Motor neuron (in vitro differentiated cells): Measurements from ENCODE around the gene RHOU. TPM values are rescaled to one million over a fixed set of nuclear protein-coding genes. Genes with fewer than 3 reads are reported as not detected.
A peak's percentile ranks its signal among the peaks of the same experiment; 100 is the strongest.

Experiments
- ATAC-seq, 8 experiments: fragments of 200-7000 bp; cut with Tn5 transposase; replicated peaks in 6 of 8; 2 replicates each; pipeline ENCODE4 v1.8.0; 2021; ENCODE audit warnings: mild to moderate bottlenecking in 8 of 8, moderate library complexity in 8 of 8
- H3K27ac ChIP-seq, 2 donors: fragments of 250-450 bp; sonication (Bioruptor Pico); 2 replicates each; pipeline ENCODE4 v1.9.0; 2021; ENCODE audit warnings: antibody characterized with exemption in 2 of 2, mild to moderate bottlenecking in 2 of 2, moderate library complexity in 1 of 2
- H3K4me1 ChIP-seq, 2 donors: fragments of 250-450 bp; sonication (Bioruptor Pico); replicated peaks in 1 of 2; 2 replicates each; pipeline ENCODE4 v1.6.1; 2021; ENCODE audit warnings: antibody characterized with exemption in 2 of 2, mild to moderate bottlenecking in 2 of 2, moderate library complexity in 1 of 2
- H3K4me3 ChIP-seq, 5 donors: fragments of 250-450 bp; sonication (Bioruptor Pico); 2 replicates each; pipeline ENCODE4 v1.9.0; 2021; ENCODE audit warnings: antibody characterized with exemption in 5 of 5, mild to moderate bottlenecking in 5 of 5, moderate library complexity in 4 of 5
- WGBS, 10 experiments: fragments of 450-650 bp; shearing (Covaris generic); methylation state at CpG; one replicate each; pipeline ENCODE4 v1.0.0; 2022; 5-methylcytosine and 5-hydroxymethylcytosine counted together
- in situ Hi-C, 9 experiments: fragments of 400-800 bp; cut with MboI; loops; one replicate each; pipeline ENCODE4 v1.15.0; 2021; ENCODE audit warnings: low sequenced_read_pairs in 9 of 9, low pct_unique_long_range_greater_than_20kb in 2 of 9; ENCODE audit not compliant: unreplicated experiment in 9 of 9
- total RNA-seq, 8 experiments: library from RNA; unstranded; fragments of 300-600 nt; gene quantifications; 2 replicates each; pipeline versions ENCODE4 v1.2.3 to v1.2.4, GENCODE V29; 2022

RHOU gene
- total RNA-seq, 8 experiments from 2014 or later: 3.3 to 51.6 (median 21.2) TPM

GRCh38 chr1:228752675-228753265, 17.5 kb downstream of the RHOU start:
- H3K4me3 ChIP-seq: no peak overlapping the region
- H3K4me1 ChIP-seq: peaks cover 9 to 20% of the 10 kb centered on the region in 2 donors
- ATAC-seq: no peak
- in situ Hi-C loops: no loop called here
- no peak overlapping the region for H3K27ac ChIP-seq
- WGBS, 10 experiments: 22 to 100% (median 88%) methylated on average over 4 to 5 of the region's 5 CpGs

- in situ Hi-C loops: no loop called here
- Histone ChIP-seq H3K4me1 (peaks cover 9 to 20% of the 10 kb centered on the region in 2 donors), H3K4me3 (no peak overlapping the region), H3K27ac (no peak overlapping the region)
- 0 to 100% (median 92%) methylated on average over 1 of the region's 1 CpG; no CpG with 5 or more reads in 3 of the 10 experiments for WGBS, 10 experiments
- ATAC-seq: no peak
Observed at GRCh38 chr1:228753287-228753686, 18.0 kb downstream of the RHOU start.

- in situ Hi-C loops: no loop called here
- 0 to 63% (median 51%) methylated on average over 3 to 6 of the region's 6 CpGs for WGBS, 10 experiments
- Histone ChIP-seq H3K4me1 (peaks cover 9 to 20% of the 10 kb centered on the region in 2 donors), H3K27ac (no peak overlapping the region), H3K4me3 (no peak overlapping the region)
- ATAC-seq: no peak
Observed at GRCh38 chr1:228753786-228754360, 18.6 kb downstream of the RHOU start.

- in situ Hi-C loops: no loop called here
- H3K27ac ChIP-seq: no peak overlapping the region
- WGBS, 10 experiments: 0 to 89% (median 73%) methylated on average over 1 to 20 of the region's 28 CpGs; no CpG with 5 or more reads in 3 of the 10 experiments
- H3K4me1 ChIP-seq: peaks cover 9 to 20% of the 10 kb centered on the region in 2 donors
- peak in 3 of 8 experiments; percentile 24 to 45 (median 24) for ATAC-seq
- no peak overlapping the region for H3K4me3 ChIP-seq
Observed at GRCh38 chr1:228754646-228755268, 19.5 kb downstream of the RHOU start.

GRCh38 chr1:228755800-228756199, 20.5 kb downstream of the RHOU start:
- ATAC-seq: no peak
- Histone ChIP-seq H3K4me3 (no peak overlapping the region), H3K27ac (no peak overlapping the region), H3K4me1 (peaks cover 9 to 20% of the 10 kb centered on the region in 2 donors)
- 60 to 100% (median 92%) methylated on average over 1 to 3 of the region's 3 CpGs; no CpG with 5 or more reads in 1 of the 10 experiments for WGBS, 10 experiments
- in situ Hi-C loops: no loop called here

GRCh38 chr1:228756457-228756856, 21.2 kb downstream of the RHOU start:
- WGBS, 10 experiments: 32 to 100% (median 84%) methylated on average over 1 to 5 of the region's 5 CpGs; no CpG with 5 or more reads in 1 of the 10 experiments
- no peak overlapping the region for H3K4me3 ChIP-seq
- H3K4me1 ChIP-seq: peaks cover 9 to 20% of the 10 kb centered on the region in 2 donors
- H3K27ac ChIP-seq: no peak overlapping the region
- in situ Hi-C loops: no loop called here
- ATAC-seq: no peak

- Histone ChIP-seq H3K4me1 (peaks cover 9 to 20% of the 10 kb centered on the region in 2 donors), H3K27ac (no peak overlapping the region), H3K4me3 (no peak overlapping the region)
- in situ Hi-C loops: no loop called here
- ATAC-seq: peak in 3 of 8 experiments; percentile 38 to 59 (median 53)
- WGBS, 10 experiments: 0 to 100% (median 83%) methylated on average over 1 to 4 of the region's 4 CpGs; no CpG with 5 or more reads in 2 of the 10 experiments
Observed at GRCh38 chr1:228758447-228758846, 23.2 kb downstream of the RHOU start.

- Histone ChIP-seq H3K27ac (no peak overlapping the region), H3K4me3 (no peak overlapping the region), H3K4me1 (peaks cover 0 to 9% of the 10 kb centered on the region in 2 donors)
- WGBS, 10 experiments: 13 to 100% (median 93%) methylated on average over 1 to 9 of the region's 9 CpGs; no CpG with 5 or more reads in 3 of the 10 experiments
- ATAC-seq: no peak
- in situ Hi-C loops: no loop called here
Observed at GRCh38 chr1:228760979-228761378, 25.7 kb downstream of the RHOU start.

- Histone ChIP-seq H3K27ac (no peak overlapping the region), H3K4me1 (peaks cover 0 to 9% of the 10 kb centered on the region in 2 donors), H3K4me3 (no peak overlapping the region)
- ATAC-seq: no peak
- in situ Hi-C loops: no loop called here
- WGBS, 10 experiments: 61 to 100% (median 94%) methylated on average over 1 to 3 of the region's 3 CpGs; no CpG with 5 or more reads in 3 of the 10 experiments
Observed at GRCh38 chr1:228763561-228763960, 28.3 kb downstream of the RHOU start.

GRCh38 chr1:228765168-228765946, 30.1 kb downstream of the RHOU start:
- H3K4me3 ChIP-seq: no peak overlapping the region
- no peak overlapping the region for H3K27ac ChIP-seq
- no peak for ATAC-seq
- peaks cover 0 to 9% of the 10 kb centered on the region in 2 donors for H3K4me1 ChIP-seq
- in situ Hi-C loops: no loop called here
- 60 to 100% (median 89%) methylated on average over 1 to 8 of the region's 8 CpGs; no CpG with 5 or more reads in 1 of the 10 experiments for WGBS, 10 experiments

- no peak overlapping the region for H3K27ac ChIP-seq
- peaks cover under 1 to 10% of the 10 kb centered on the region in 2 donors for H3K4me1 ChIP-seq
- in situ Hi-C loops: no loop called here
- no peak for ATAC-seq
- WGBS, 10 experiments: 17 to 100% (median 89%) methylated on average over 1 to 3 of the region's 3 CpGs; no CpG with 5 or more reads in 2 of the 10 experiments
- H3K4me3 ChIP-seq: no peak overlapping the region
Observed at GRCh38 chr1:228766788-228767187, 31.5 kb downstream of the RHOU start.

- Histone ChIP-seq H3K27ac (no peak overlapping the region), H3K4me1 (peaks cover 3 to 17% of the 10 kb centered on the region in 2 donors), H3K4me3 (no peak overlapping the region)
- in situ Hi-C loops: no loop called here
- WGBS, 10 experiments: 34 to 88% (median 78%) methylated on average over 3 to 6 of the region's 6 CpGs
- no peak for ATAC-seq
Observed at GRCh38 chr1:228767636-228768354, 32.5 kb downstream of the RHOU start.
